Coronary artery (tissue), 2 donors: Measurements from ENCODE around the gene INTS14.

Source experiments
- DNase-seq: peaks from one replicate; pipeline ENCODE4 v3.0.0-alpha.2; 2017; ENCODE audit warnings: low spot score
- H3K27ac ChIP-seq, 2 donors: fragments of 200-600 bp; sonication (generic); one replicate each; pipeline ENCODE4 v1.5.1; 2016 to 2019
- H3K4me3 ChIP-seq: fragments of 200-600 bp; sonication (generic); 2 replicates; pipeline ENCODE4 v1.5.1; 2016; ENCODE audit warnings: mild to moderate bottlenecking, moderate library complexity
- TF ChIP-seq, protein P1 (sequence below): fragments of 200-600 bp; sonication (generic); IDR thresholded peaks from one replicate; pipeline ENCODE4 v1.5.1; 2019; ENCODE audit warnings: antibody characterized with exemption

Gene INTS14

DNA sequence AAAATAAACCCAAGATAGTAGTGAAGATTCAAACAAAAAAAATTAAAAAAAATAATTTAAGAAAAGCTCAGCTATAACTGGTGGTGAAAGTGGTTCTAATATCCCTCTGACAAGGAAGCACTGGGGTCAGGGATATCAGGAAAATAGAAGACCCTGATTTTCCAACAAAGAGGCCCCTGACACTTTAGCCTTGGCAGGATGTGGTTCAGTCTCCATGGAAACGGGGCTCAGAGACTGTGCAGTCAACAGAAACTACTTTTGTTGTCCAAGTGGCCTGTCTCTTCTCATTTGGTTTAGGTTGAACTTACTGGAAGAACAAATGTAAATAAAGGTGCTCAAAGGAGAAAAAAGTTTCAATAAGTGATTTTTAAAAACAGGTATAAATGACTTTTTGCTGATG is 27.2 kb downstream of the INTS14 start:
- TF ChIP-seq, protein P1, sequence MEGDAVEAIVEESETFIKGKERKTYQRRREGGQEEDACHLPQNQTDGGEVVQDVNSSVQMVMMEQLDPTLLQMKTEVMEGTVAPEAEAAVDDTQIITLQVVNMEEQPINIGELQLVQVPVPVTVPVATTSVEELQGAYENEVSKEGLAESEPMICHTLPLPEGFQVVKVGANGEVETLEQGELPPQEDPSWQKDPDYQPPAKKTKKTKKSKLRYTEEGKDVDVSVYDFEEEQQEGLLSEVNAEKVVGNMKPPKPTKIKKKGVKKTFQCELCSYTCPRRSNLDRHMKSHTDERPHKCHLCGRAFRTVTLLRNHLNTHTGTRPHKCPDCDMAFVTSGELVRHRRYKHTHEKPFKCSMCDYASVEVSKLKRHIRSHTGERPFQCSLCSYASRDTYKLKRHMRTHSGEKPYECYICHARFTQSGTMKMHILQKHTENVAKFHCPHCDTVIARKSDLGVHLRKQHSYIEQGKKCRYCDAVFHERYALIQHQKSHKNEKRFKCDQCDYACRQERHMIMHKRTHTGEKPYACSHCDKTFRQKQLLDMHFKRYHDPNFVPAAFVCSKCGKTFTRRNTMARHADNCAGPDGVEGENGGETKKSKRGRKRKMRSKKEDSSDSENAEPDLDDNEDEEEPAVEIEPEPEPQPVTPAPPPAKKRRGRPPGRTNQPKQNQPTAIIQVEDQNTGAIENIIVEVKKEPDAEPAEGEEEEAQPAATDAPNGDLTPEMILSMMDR: no peak
- DNase-seq: no peak
- Histone ChIP-seq H3K4me3 (no peak overlapping the region), H3K27ac (no peak overlapping the region)

- TF ChIP-seq, protein P1: no peak
- H3K4me3 ChIP-seq: no peak overlapping the region
- no peak for DNase-seq
- no peak overlapping the region for H3K27ac ChIP-seq
These were observed 30.6 kb downstream of the INTS14 start for GRCh38 chr15:65580287-65580686.

DNA sequence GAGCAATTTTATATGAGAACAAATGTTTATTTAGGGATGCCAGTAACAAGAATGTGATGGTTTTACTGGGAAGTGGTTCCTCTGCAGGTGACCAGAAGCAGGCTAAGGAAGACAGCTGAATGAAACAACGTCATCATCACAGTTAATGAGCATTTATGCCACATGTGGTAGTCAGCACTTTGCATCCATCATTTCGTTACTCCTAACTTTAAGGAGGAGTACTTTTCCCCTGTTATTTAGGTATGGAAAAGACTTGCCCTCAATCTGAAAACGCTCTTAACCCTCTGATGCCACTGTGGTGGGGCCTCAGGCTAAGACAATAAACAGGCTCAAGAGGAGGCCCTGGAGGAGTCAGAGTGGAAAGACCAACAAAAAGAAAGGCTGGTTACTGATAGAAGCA is 31.2 kb downstream of the INTS14 start:
- Histone ChIP-seq H3K4me3 (no peak overlapping the region), H3K27ac (no peak overlapping the region)
- TF ChIP-seq, protein P1: no peak
- no peak for DNase-seq

- Histone ChIP-seq H3K4me3 (no peak overlapping the region), H3K27ac (no peak overlapping the region)
- no peak for DNase-seq
- TF ChIP-seq, protein P1: no peak
These were observed 31.8 kb downstream of the INTS14 start for GRCh38 chr15:65578904-65579728.

DNA sequence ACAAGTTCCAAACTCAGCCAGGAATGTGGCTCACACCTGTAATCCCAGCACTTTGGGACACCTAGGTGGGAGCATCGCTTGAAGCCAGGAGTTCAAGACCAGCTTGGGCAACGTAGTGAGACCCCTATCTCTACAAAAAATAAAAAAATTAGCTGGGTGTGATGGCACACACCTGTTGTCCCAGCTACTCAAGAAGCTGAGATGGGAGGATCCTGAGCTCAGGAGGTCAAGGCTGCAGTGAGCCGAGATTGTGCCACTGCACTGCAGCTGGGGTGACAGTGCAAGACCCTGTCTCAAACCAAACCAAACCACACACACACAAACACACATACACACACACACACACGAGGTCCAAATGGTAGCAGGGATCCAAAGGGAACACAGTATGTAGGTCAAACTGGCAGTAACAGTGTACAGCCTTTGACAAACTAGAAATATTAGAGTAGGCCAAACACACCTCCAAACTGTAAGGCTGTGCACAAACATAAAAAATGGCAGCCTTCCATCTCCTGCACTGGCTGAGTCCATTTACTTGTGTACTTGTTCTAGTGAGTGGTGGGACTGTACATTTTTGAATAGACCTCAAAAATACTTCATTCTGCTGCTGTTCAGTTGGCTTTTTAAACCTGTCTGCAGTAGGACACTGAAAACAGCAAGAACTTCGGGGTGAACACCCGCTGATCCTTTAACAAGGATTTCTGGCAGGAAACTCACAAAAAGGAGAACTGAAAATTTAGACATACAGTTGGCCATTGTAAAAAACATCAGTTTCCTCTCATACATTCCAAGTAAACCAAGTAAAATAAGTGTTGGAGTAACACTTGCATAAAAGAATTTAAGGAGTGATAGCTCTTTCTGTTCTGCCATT is 33.6 kb downstream of the INTS14 start:
- DNase-seq: no peak
- TF ChIP-seq, protein P1: no peak
- no peak overlapping the region for H3K27ac ChIP-seq
- no peak overlapping the region for H3K4me3 ChIP-seq

- no peak overlapping the region for H3K4me3 ChIP-seq
- TF ChIP-seq, protein P1: no peak
- H3K27ac ChIP-seq: no peak overlapping the region
- no peak for DNase-seq
These were observed 34.3 kb downstream of the INTS14 start for GRCh38 chr15:65576664-65577063.
